A673 (cell line): ENCODE results near the gene AGBL4. TPM values are rescaled to one million over a fixed set of nuclear protein-coding genes. Genes with fewer than 3 reads are reported as not detected.

Experiments
- BruUV-seq: library from RNA; stranded (reverse); fragments of 400-500 nt; replicated peaks from 2 replicates; lab custom pipeline; 2021; lab: Mats Ljungman, UMichigan
- CTCF ChIA-PET: fragments of 300-600 bp; sonication (Branson Sonifier 250); formaldehyde crosslinking; loops from one replicate; lab custom pipeline; 2022; ENCODE audit warnings: antibody characterized with exemption; lab: Charles Lee
- POLR2A ChIA-PET: fragments of 300-600 bp; sonication (Branson Sonifier 250); formaldehyde crosslinking; loops from one replicate; lab custom pipeline; 2022; ENCODE audit warnings: antibody characterized with exemption; ENCODE audit not compliant: low non-redundant PET; lab: Charles Lee
- DNase-seq: peaks from one replicate; pipeline ENCODE4 v3.0.0-alpha.2; 2015; ENCODE audit warnings: low spot score
- H3K27ac ChIP-seq: fragments of 200-600 bp; sonication (generic); 2 replicates; pipeline ENCODE4 v1.5.1; 2016; ENCODE audit warnings: mixed run types, low read depth, mild to moderate bottlenecking, mixed read lengths, antibody characterized with exemption, low read length; ENCODE audit not compliant: poor library complexity, severe bottlenecking
- H3K27me3 ChIP-seq: fragments of 200-600 bp; sonication (generic); replicated peaks from 2 replicates; pipeline ENCODE4 v1.6.1; 2017; ENCODE audit warnings: mixed run types, low read depth, mild to moderate bottlenecking, mixed read lengths, antibody characterized with exemption, low read length; ENCODE audit not compliant: insufficient read depth, poor library complexity
- H3K36me3 ChIP-seq: fragments of 200-600 bp; sonication (generic); 2 replicates; pipeline ENCODE4 v1.6.1; 2016; ENCODE audit warnings: mixed run types, mild to moderate bottlenecking, mixed read lengths, antibody characterized with exemption, low read length; ENCODE audit not compliant: insufficient read depth, poor library complexity, severe bottlenecking
- H3K4me1 ChIP-seq: fragments of 200-600 bp; sonication (generic); 2 replicates; pipeline ENCODE4 v1.6.1; 2017; ENCODE audit warnings: mixed run types, mild to moderate bottlenecking, mixed read lengths, antibody characterized with exemption, low read length; ENCODE audit not compliant: insufficient read depth, poor library complexity, severe bottlenecking
- H3K4me3 ChIP-seq: fragments of 200-600 bp; sonication (generic); 2 replicates; pipeline ENCODE4 v1.5.1; 2016; ENCODE audit warnings: low read depth, mixed run types, mild to moderate bottlenecking, mixed read lengths, low read length; ENCODE audit not compliant: poor library complexity, severe bottlenecking
- H3K9me3 ChIP-seq: fragments of 200-600 bp; sonication (generic); 2 replicates; pipeline ENCODE4 v1.6.1; 2016; ENCODE audit warnings: mixed run types, low read depth, mild to moderate bottlenecking, mixed read lengths, antibody characterized with exemption, low read length; ENCODE audit not compliant: poor library complexity, severe bottlenecking
- EZH2 ChIP-seq: fragments of 200-600 bp; sonication (generic); IDR thresholded peaks from 2 replicates; pipeline ENCODE4 v1.6.1; 2017; ENCODE audit warnings: borderline replicate concordance, low read depth, mild to moderate bottlenecking, mixed read lengths, antibody characterized with exemption, low read length; ENCODE audit not compliant: poor library complexity, severe bottlenecking
- intact Hi-C: fragments of 100-400 bp; cut with micrococcal nuclease; formaldehyde crosslinking; loops from one replicate; pipeline ENCODE4 v1.10.0; 2022; ENCODE audit not compliant: unreplicated experiment
- total RNA-seq: library from RNA; stranded (reverse); gene quantifications from 2 replicates; pipeline ENCODE4 v1.2.3, GENCODE V29; 2021
- TF ChIP-seq, protein P1 (sequence below): fragments of 300-800, 200-600 bp; sonication (generic); conservative IDR thresholded peaks from 2 replicates; pipeline ENCODE4 v1.5.1; 2017; ENCODE audit warnings: low read depth, mild to moderate bottlenecking, antibody characterized with exemption, low read length, moderate library complexity, mixed read lengths

Gene AGBL4
- total RNA-seq, 1 experiment from 2014 or later, result 0.32 TPM

DNA sequence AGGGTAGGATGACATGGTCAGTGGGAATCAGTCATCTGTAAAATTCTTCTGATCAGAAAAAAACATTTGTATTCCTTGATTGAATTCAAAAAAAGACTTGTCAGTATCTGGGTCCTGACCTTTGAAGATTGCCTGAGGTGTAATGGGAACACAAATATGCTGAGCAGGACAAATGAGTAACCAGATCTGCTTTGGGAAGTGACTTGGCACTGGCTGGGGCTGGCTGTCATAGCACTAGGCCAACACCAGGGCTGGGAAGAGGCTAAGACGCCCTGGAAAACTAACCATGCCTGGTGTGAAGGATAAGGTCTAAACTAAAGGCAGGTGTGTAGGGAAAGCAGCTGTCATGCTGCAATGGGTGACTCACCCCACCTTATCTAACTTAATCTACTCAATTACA lies 794.2 kb downstream of the AGBL4 start:
- Histone ChIP-seq H3K36me3 (no peaks in the 10 kb centered on the region), H3K4me1 (no peaks in the 10 kb centered on the region), H3K27ac (no peak overlapping the region), H3K9me3 (no peaks in the 10 kb centered on the region), H3K4me3 (no peak overlapping the region), H3K27me3 (no peaks in the 10 kb centered on the region)
- intact Hi-C loops, result no loop called here
- CTCF ChIA-PET, result no interaction called here
- DNase-seq, result no peak
- TF ChIP-seq, protein P1, sequence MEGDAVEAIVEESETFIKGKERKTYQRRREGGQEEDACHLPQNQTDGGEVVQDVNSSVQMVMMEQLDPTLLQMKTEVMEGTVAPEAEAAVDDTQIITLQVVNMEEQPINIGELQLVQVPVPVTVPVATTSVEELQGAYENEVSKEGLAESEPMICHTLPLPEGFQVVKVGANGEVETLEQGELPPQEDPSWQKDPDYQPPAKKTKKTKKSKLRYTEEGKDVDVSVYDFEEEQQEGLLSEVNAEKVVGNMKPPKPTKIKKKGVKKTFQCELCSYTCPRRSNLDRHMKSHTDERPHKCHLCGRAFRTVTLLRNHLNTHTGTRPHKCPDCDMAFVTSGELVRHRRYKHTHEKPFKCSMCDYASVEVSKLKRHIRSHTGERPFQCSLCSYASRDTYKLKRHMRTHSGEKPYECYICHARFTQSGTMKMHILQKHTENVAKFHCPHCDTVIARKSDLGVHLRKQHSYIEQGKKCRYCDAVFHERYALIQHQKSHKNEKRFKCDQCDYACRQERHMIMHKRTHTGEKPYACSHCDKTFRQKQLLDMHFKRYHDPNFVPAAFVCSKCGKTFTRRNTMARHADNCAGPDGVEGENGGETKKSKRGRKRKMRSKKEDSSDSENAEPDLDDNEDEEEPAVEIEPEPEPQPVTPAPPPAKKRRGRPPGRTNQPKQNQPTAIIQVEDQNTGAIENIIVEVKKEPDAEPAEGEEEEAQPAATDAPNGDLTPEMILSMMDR, result no peak
- no peak for TF ChIP-seq EZH2
- POLR2A ChIA-PET, result no interaction called here
- no TSS peak for BruUV-seq

DNA sequence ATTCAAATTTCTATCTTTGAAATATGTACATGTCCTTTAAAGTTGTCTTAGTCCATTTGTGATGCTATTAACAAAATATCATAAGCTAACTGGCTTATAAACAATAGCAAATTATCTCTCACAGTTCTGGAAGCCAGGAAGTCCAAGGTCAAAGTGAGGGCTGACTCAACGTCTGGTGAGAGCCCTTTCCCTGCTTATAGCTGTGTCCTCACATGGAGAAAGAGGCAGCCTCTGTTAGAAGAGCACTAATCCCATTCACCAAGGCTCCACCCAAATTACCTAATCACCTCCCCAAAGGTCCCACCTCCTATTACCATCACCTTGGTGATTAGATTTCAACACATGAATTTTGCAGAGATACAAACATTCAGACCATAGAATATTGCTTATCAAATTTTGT lies 797.0 kb downstream of the AGBL4 start:
- intact Hi-C loops, result no loop called here
- Histone ChIP-seq H3K27me3 (no peaks in the 10 kb centered on the region), H3K36me3 (no peaks in the 10 kb centered on the region), H3K4me3 (no peak overlapping the region), H3K27ac (no peak overlapping the region), H3K4me1 (no peaks in the 10 kb centered on the region), H3K9me3 (no peaks in the 10 kb centered on the region)
- DNase-seq, result no peak
- no peak for TF ChIP-seq EZH2
- TF ChIP-seq, protein P1, result no peak
- CTCF ChIA-PET, result no interaction called here
- POLR2A ChIA-PET, result no interaction called here
- no TSS peak for BruUV-seq

DNA sequence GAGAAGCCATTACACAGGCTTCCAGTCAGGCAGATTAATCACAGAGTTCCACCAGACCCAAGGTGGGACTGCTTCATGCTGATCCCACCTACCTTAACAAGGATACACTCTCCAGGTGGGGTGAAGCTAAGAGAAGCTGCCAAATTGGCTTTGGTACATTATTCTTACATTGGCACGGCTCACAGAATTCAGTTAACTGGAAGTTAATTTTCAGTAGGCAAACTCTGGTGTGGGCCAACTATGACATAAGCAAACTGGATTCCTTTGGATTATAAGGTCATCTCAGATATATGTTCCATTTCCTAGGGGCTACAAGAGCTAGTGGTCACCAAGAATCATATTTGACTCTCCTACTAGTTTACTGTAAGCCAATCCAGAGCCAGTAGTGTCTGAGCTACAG lies 798.3 kb downstream of the AGBL4 start:
- BruUV-seq, result no TSS peak
- POLR2A ChIA-PET, result no interaction called here
- no peaks in the 10 kb centered on the region for H3K9me3 ChIP-seq

More for the DNA sequence above, 798.3 kb downstream of the AGBL4 start:
- H3K27me3 ChIP-seq, result no peaks in the 10 kb centered on the region
- no peak overlapping the region for H3K27ac ChIP-seq
- H3K36me3 ChIP-seq, result no peaks in the 10 kb centered on the region
- TF ChIP-seq, protein P1, result no peak
- no peak for TF ChIP-seq EZH2
- intact Hi-C loops, result no loop called here
- CTCF ChIA-PET, result no interaction called here
- DNase-seq, result no peak
- H3K4me1 ChIP-seq, result no peaks in the 10 kb centered on the region
- no peak overlapping the region for H3K4me3 ChIP-seq
